ENCODE results near the gene HSF2BP.

HSF2BP gene

GRCh38 chr21:43581453-43581852 is 77.8 kb downstream of the HSF2BP start:
- DNase-seq: no peak

GRCh38 chr21:43578677-43579303 is 80.5 kb downstream of the HSF2BP start:
- TF ChIP-seq CTCF (IDR thresholded peaks at IDR 0.05; ENCODE audit: low read depth, low read length): no peak
- no peaks in the 10 kb centered on the region for H3K4me1 ChIP-seq
- H3K36me3 ChIP-seq: no peaks in the 10 kb centered on the region
- no peak overlapping the region for H3K4me3 ChIP-seq (ENCODE audit: low read depth, low read length)
- no peaks in the 10 kb centered on the region for H3K27me3 ChIP-seq
- no peaks in the 10 kb centered on the region for H3K9me3 ChIP-seq
- no peak for DNase-seq

More at GRCh38 chr21:43581453-43581852, 77.8 kb downstream of the HSF2BP start:
- Histone ChIP-seq H3K36me3 (no peaks in the 10 kb centered on the region), H3K27me3 (no peaks in the 10 kb centered on the region), H3K4me1 (no peaks in the 10 kb centered on the region), H3K9me3 (no peaks in the 10 kb centered on the region), H3K4me3 (ENCODE audit: low read depth, low read length) (no peak overlapping the region)
- TF ChIP-seq CTCF (IDR thresholded peaks at IDR 0.05; ENCODE audit: low read depth, low read length): no peak

- Histone ChIP-seq H3K36me3 (no peaks in the 10 kb centered on the region), H3K4me3 (ENCODE audit: low read depth, low read length) (no peak overlapping the region), H3K9me3 (no peaks in the 10 kb centered on the region), H3K4me1 (no peaks in the 10 kb centered on the region), H3K27me3 (no peaks in the 10 kb centered on the region)
- DNase-seq: no peak
- TF ChIP-seq CTCF (IDR thresholded peaks at IDR 0.05; ENCODE audit: low read depth, low read length): no peak
Measured at GRCh38 chr21:43575473-43575844, 83.8 kb downstream of the HSF2BP start.

GRCh38 chr21:43574741-43575472 is 84.4 kb downstream of the HSF2BP start:
- TF ChIP-seq CTCF (IDR thresholded peaks at IDR 0.05; ENCODE audit: low read depth, low read length): no peak
- H3K9me3 ChIP-seq: no peaks in the 10 kb centered on the region
- H3K4me3 ChIP-seq (ENCODE audit: low read depth, low read length): no peak overlapping the region
- H3K4me1 ChIP-seq: no peaks in the 10 kb centered on the region
- no peaks in the 10 kb centered on the region for H3K36me3 ChIP-seq
- no peaks in the 10 kb centered on the region for H3K27me3 ChIP-seq
- no peak for DNase-seq

GRCh38 chr21:43573921-43574320 is 85.4 kb downstream of the HSF2BP start:
- no peak for DNase-seq
- H3K36me3 ChIP-seq: no peaks in the 10 kb centered on the region
- H3K4me1 ChIP-seq: no peaks in the 10 kb centered on the region
- no peaks in the 10 kb centered on the region for H3K9me3 ChIP-seq
- H3K4me3 ChIP-seq (ENCODE audit: low read depth, low read length): no peak overlapping the region
- no peak for TF ChIP-seq CTCF (IDR thresholded peaks at IDR 0.05; ENCODE audit: low read depth, low read length)
- H3K27me3 ChIP-seq: no peaks in the 10 kb centered on the region

GRCh38 chr21:43572446-43572845 is 86.8 kb downstream of the HSF2BP start:
- Histone ChIP-seq H3K4me1 (no peaks in the 10 kb centered on the region), H3K36me3 (no peaks in the 10 kb centered on the region), H3K27me3 (no peaks in the 10 kb centered on the region), H3K4me3 (ENCODE audit: low read depth, low read length) (no peak overlapping the region), H3K9me3 (no peaks in the 10 kb centered on the region)
- DNase-seq: no peak
- TF ChIP-seq CTCF (IDR thresholded peaks at IDR 0.05; ENCODE audit: low read depth, low read length): no peak
